Hypothalamus (tissue), 51 donors: ENCODE data around the gene CCDC15.
A peak's percentile ranks its signal among the peaks of the same experiment; 100 is the strongest.

Source experiments
- DNase-seq, 51 donors: peaks; one replicate each; lab custom pipeline; 2025; lab: John Stamatoyannopoulos, UW

The CCDC15 gene

GRCh38 chr11:125062218-125062930 is 108.4 kb downstream of the CCDC15 start:
- peak in 1 of 51 donors; percentile 48 for DNase-seq

DNA sequence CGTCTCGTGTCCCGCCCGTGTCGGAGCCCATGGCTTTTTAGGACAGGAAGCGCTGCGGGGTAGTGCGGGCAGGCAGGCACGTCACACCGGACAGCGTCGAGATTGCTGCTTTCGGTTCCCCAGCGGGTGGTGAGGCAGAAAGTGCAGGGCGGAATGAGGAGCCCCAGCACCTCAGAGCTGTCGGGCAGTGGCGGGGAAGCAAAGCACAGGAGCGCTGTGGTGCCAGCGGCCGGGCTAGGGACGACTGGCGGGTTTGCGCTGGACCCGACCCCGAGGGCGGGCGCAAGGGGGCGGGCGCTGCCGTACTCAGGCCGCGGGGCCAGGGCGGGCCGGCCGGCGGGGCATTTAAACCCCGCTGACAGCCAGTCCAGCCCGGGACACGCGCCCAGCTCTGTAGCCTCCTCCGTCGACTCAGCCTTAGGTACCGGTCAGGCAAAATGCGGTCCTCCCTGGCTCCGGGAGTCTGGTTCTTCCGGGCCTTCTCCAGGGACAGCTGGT is 109.0 kb downstream of the CCDC15 start, which contains the start of gene SLC37A2:
TSS of gene SLC37A2 (plus strand) at position 375 of the 498 bp plus-strand sequence. CDS start at position 438, 63 bp downstream.
- DNase-seq: peak in 31 of 51 donors; percentile 17 to 68 (median 46)

- no peak for DNase-seq
Measured at GRCh38 chr11:125063429-125064043, 109.5 kb downstream of the CCDC15 start.

DNA sequence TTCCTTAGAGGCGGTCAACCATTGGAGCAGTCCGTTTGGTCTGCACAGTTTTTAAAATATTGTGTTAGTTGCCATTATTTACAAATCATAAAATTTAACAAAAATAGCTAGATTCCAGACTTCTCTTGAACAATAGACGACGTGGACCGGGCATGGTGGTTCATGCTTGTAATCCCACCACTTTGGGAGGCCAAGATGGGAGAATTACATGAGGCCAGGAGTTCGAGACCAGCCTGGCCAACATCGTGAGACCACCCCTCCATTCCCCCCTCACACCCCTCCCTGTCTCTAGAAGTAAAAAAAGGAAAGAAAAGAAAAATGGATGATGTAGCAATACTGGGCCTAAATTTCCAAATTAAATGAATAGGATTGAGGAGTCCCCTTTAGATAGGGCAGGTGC is 110.1 kb downstream of the CCDC15 start:
- DNase-seq: no peak

- DNase-seq: no peak
Measured at GRCh38 chr11:125068368-125068767, 114.4 kb downstream of the CCDC15 start.

DNA sequence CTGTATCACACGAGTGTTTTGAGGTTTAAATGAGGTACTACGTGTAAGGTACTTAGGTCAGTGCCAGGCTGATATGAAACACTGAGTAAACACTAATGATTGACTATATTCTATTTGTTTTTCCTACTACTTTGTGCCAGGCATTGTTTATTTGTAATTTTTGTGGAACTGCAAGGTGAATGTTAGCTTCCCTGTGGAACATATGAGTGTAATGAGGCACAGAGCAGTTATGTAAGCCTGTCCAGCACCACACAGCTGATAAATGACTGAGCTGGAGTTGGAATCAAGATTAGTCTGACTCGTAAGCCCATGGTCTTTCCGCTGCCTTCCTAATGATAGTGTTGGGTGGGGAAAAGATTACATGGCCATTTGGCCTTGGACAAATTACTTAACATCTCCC is 115.0 kb downstream of the CCDC15 start:
- DNase-seq: no peak

GRCh38 chr11:125069796-125070195 is 115.8 kb downstream of the CCDC15 start:
- no peak for DNase-seq

DNA sequence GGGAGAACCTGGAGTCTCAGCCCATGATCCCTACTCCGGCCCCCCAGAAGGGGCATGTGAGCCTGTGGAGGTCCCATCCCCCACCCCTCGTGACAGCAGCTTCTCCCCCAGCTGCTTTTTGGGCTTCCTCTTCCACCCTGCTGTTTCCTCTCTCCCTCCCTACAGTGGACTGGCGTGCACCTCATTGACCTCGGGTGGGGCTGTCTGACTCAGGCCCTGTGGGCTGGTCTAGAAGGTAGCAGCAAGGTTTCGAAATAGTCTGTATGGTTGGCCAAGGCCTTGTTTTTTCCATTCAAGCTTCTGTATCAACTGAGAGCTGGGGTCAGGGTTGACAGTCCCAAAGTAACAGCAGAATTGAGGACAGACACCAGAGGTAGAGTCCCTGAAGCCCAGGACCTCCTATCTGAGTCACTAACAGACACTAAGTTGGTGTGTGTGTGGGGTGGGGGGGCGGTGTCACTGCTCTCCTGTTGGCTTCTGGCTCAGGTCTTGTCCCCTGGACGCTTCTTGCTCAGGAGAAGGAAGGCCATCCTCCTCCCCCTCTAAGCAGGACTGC is 116.8 kb downstream of the CCDC15 start:
- peak in 15 of 51 donors; percentile 16 to 48 (median 24) for DNase-seq

DNA sequence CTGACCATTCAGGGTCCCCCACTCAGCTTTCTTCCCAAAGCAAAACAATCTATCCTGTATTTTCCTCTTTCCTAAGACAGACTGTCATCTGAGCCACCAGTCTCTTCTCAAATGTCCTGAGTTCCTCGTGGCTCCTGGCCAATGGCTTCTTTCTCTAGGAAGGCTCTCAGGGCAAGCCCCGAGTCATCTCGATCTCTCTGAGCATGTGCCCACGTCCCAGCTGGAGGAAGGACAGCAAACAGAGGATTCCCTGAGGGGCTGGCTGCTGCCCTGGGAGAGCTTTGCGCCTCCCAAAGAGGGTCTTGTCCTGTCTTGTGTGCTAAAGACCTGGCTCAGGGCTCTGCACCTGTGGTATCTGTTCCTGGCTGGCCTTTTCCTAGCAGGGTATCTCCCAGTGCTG is 117.4 kb downstream of the CCDC15 start:
- DNase-seq: no peak

GRCh38 chr11:125071846-125072217 is 117.8 kb downstream of the CCDC15 start:
- DNase-seq: no peak

- peak in 12 of 51 donors; percentile 12 to 48 (median 24) for DNase-seq
Measured at GRCh38 chr11:125072218-125072960, 118.4 kb downstream of the CCDC15 start.

DNA sequence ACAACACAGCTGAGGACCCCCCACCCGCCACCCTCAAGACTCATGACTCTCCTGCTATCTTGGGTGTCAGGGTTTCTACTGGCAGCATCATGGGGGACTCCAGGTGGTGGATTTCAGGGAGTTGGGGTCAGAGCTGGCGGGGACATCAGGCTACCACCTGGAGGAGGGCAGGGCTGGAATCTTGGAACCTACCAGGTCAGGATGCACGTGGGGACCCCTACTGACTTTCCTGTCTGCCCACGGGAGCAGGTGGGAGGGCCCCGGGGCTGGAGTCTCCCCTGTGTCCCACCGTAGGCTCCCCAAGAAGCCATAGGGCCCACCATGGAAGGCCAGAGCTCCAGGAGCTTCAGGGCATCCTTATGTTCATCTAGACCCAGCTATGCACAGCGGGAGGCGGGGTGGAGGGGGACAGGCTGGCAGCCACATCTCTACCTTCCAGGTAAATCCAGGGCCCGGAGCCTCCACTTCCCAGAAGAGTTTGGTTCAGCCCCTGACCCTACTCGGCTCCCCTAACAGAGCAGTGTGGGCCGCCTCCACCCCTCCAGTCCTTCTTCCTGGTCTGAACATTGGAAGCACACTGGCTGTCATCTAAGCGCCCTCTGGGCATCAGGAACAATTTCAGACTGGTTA is 119.1 kb downstream of the CCDC15 start:
- DNase-seq: no peak

- DNase-seq: no peak
Measured at GRCh38 chr11:125073616-125074483, 119.8 kb downstream of the CCDC15 start.

- no peak for DNase-seq
Measured at GRCh38 chr11:125074511-125075241, 120.7 kb downstream of the CCDC15 start.

- DNase-seq: no peak
Measured at GRCh38 chr11:125075242-125075625, 121.2 kb downstream of the CCDC15 start.

DNA sequence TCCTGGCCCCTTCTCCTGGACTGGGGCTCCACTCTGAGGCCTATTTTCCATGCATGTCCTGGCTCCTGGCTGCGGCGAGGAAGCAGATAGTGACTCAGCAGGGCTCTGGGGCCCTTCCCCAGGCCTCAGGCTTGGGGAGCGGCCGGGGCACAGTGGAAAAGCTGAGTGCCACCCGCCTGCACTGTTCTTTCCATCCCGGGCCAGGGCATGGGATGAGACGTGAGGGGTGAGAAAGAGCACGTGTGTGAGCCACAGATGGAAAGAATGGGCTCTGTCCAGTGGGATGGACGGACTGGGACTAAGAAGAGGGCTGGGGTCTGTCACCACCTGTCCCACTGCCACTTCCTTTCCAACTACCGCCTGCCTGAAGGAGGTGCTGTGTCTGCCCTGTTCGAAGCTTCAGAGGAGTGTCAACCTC is 121.9 kb downstream of the CCDC15 start:
- DNase-seq: no peak

GRCh38 chr11:125076378-125076945 is 122.5 kb downstream of the CCDC15 start:
- no peak for DNase-seq

GRCh38 chr11:125078016-125078415 is 124.0 kb downstream of the CCDC15 start:
- no peak for DNase-seq
